Omental fat pad (tissue), 4 donors: ENCODE measurements around the gene NAP1L5. TPM values are rescaled to one million over a fixed set of nuclear protein-coding genes. Genes with fewer than 3 reads are reported as not detected.

ENCODE experiments used
- ATAC-seq: fragments of 150-250 bp; one replicate; pipeline ENCODE4 v1.9.1; 2016; ENCODE audit warnings: mild to moderate bottlenecking, moderate library complexity; ENCODE audit not compliant: low FRiP score
- DNase-seq: peaks from one replicate; pipeline ENCODE4 v3.0.0-alpha.2; 2019; ENCODE audit warnings: low spot score
- CTCF ChIP-seq, 3 donors: fragments of 450-650 bp; IDR thresholded peaks; one replicate each; pipeline ENCODE4 v1.5.1; 2016 to 2017; ENCODE audit warnings: antibody characterized with exemption in 3 of 3, mild to moderate bottlenecking in 3 of 3, moderate library complexity in 2 of 3
- total RNA-seq, 4 donors: library from RNA; depleted of rRNA; stranded (reverse); fragments of >200 nt; gene quantifications; one replicate each; pipeline ENCODE4 v1.1.0, GENCODE V29; 2016

NAP1L5 gene
- total RNA-seq, 4 donors from 2014 or later, result 6.8 to 13.7 (median 8.3) TPM

- DNase-seq, result no peak
- TF ChIP-seq CTCF (IDR thresholded peaks at IDR 0.05), result no peak
- no peak for ATAC-seq
These were observed 44.9 kb upstream of the NAP1L5 start for GRCh38 chr4:88742561-88742960.

GRCh38 chr4:88738180-88738579 is 40.6 kb upstream of the NAP1L5 start:
- no peak for ATAC-seq

GRCh38 chr4:88737307-88737941 is 39.8 kb upstream of the NAP1L5 start:
- ATAC-seq (peak; percentile 80), DNase-seq (no peak)
- no peak for TF ChIP-seq CTCF (IDR thresholded peaks at IDR 0.05)

More at GRCh38 chr4:88738180-88738579, 40.6 kb upstream of the NAP1L5 start:
- TF ChIP-seq CTCF (IDR thresholded peaks at IDR 0.05), result no peak
- no peak for DNase-seq

GRCh38 chr4:88736264-88736663 is 38.6 kb upstream of the NAP1L5 start:
- TF ChIP-seq CTCF (IDR thresholded peaks at IDR 0.05), result no peak
- DNase-seq (no peak), ATAC-seq (no peak)

- ATAC-seq (peak; percentile 45), DNase-seq (no peak)
- TF ChIP-seq CTCF (IDR thresholded peaks at IDR 0.05), result no peak
These were observed 37.9 kb upstream of the NAP1L5 start for GRCh38 chr4:88735564-88735963.

- no peak for ATAC-seq
- no peak for TF ChIP-seq CTCF (IDR thresholded peaks at IDR 0.05)
- DNase-seq, result no peak
These were observed 36.8 kb upstream of the NAP1L5 start for GRCh38 chr4:88734403-88734949.

GRCh38 chr4:88732714-88733368 is 35.2 kb upstream of the NAP1L5 start:
- TF ChIP-seq CTCF (IDR thresholded peaks at IDR 0.05), result no peak
- ATAC-seq, result no peak
- no peak for DNase-seq
